ENCODE results near the gene HK1.

- TF ChIP-seq CTCF (IDR thresholded peaks at IDR 0.05 in 8 of 11, conservative IDR thresholded peaks at IDR 0.05 in 3 of 11): no peak
- TF ChIP-seq POLR2A (IDR thresholded peaks at IDR 0.05): no peak
- no peak for TF ChIP-seq POLR2AphosphoS5 (IDR thresholded peaks at IDR 0.05)
Measured at GRCh38 chr10:69315610-69316312, 37.5 kb downstream of the HK1 start.
